HS-5 (cell line): ENCODE data around the gene USP24.

ENCODE experiments used
- DNase-seq: peaks from one replicate; pipeline ENCODE4 v3.0.0-alpha.2; 2012; ENCODE audit warnings: low read depth

USP24 gene

DNA sequence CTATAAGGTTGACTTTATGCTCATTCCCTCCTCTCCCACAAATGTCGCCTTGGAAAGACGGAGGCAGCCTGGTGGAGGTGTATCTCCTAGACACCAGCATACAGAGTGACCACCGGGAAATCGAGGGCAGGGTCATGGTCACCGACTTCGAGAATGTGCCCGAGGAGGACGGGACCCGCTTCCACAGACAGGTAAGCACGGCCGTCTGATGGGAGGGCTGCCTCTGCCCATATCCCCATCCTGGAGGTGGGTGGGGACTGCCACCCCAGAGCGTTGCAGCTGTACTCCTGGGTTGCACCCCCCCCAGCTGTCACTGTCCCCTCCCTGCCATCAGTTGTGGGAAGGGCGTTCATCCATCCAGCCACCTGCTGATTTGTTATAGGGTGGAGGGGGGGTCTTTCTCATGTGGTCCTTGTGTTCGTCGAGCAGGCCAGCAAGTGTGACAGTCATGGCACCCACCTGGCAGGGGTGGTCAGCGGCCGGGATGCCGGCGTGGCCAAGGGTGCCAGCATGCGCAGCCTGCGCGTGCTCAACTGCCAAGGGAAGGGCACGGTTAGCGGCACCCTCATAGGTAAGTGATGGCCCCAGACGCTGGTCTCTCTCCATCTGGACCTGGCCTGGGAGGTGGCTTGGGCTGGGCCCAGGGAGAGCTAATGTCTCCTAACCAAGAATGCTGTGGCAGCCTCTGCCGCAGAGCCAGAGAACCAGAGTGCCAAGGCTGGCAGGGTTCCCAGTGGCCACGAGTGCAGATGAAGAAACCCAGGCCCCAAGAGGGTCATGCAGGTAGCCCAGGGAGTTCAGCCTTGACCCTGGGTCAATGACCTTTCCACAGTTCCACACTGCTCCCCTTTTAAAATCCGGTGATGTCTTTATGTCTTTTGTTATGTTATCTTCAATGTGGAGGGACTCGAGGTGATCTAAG, 162.7 kb downstream of the USP24 start:
- DNase-seq, result no peak

DNA sequence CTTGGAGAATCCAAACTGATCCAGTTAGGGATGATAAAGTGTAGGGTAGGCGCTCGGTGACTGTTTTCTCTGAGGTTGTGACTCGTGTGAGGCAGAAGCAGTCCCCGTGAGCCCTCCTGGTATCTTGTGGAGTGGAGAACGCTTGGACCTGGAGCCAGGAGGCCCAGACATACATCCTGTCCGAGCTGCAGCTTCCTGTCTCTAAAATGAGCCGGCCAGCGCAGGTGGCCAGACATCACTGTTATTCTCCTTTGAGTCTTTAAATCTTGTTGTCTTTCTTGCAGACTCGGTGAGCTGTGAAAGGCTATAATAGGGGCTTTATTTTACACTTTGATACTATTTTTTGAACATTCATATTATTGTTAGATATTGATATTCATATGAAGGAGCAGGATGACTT, 163.5 kb downstream of the USP24 start:
- DNase-seq, result no peak

DNA sequence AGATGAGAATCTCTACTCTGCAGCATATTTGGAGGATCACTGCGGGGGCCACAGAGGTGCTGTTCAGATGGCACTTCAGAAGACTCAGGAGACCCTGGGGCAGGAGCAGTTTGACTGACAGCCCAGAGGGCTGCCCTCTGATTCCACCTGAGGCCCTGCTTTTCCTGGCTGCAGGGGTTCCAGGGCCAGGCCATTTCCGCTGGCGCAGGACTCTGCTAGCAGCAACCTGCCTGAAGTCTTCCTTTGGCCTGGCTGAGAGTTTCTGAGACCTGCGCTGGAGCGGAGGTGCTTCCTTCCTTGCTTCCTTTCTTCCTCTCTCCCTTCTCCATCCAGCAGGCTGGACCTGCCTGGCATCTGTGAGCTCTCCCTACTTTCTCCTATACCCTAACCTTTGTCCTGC, 164.0 kb downstream of the USP24 start:
- no peak for DNase-seq

DNA sequence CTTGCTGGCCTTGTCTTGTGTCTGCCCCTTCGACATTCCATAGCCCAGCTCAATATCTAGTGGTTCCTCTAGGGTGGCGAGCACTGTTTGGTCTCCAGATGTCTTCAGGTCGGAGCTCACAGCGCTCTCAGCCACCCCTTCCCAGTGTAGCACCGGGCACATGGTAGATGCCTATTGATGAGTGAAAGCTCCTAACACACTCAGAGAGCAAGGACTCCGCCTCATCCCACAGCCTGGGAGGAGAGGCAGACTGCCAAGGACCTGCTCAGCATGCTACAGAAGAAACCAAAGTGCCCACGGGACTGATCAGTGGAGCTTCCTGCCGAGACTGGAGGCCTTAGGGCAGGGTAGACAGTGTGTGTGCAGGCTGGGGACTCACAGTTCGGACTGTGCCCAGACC, 164.9 kb downstream of the USP24 start:
- no peak for DNase-seq

DNA sequence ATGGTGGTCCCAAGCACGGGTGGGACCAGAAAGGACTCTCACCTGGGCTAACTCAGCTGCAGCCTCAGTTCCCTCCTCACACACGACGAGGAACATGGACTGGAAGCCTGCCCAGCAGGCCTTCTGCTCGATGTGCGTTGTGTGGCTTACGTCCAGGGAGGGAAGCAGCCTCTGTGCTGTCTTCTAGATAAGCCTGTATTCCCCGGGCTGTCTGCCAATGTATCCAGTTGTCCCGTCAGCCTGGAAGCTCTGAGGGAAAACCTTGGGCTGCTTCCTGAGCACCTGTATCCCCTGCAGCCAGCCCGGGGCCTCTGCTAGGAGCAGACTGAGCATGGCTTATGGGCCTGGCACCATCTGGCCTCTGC, 165.3 kb downstream of the USP24 start:
- no peak for DNase-seq

DNA sequence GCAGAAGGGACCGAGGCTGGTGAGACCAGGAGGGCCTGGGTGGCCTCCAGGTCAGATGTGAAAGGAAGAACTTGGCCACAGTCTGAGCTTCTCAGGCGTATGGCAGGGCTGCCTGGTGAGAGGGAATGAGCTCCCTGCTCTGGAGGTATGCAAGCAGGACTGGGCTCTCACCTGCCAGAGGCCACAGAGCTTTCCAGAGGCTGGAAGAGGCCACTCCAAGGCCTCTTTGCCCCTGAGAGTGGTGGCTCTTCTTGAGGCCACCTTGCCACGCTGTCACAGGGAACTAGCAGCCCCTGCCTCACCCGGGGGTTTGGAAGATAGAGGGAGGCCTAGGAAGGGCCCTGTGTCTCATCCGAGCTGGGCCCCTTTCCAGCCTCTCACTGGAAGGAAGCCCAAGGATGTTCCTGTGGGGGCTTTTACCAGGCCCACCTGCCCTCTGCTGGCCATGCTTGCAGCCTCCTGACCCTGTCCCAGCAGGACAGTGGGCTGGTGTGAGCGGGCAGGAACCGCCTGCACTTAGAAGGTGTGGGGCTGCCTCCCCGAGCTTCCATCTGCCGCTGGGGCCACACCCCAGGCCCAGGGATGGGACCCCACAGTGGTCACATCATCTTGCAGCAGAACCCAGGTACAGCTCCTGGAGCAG, 165.8 kb downstream of the USP24 start:
- no peak for DNase-seq

DNA sequence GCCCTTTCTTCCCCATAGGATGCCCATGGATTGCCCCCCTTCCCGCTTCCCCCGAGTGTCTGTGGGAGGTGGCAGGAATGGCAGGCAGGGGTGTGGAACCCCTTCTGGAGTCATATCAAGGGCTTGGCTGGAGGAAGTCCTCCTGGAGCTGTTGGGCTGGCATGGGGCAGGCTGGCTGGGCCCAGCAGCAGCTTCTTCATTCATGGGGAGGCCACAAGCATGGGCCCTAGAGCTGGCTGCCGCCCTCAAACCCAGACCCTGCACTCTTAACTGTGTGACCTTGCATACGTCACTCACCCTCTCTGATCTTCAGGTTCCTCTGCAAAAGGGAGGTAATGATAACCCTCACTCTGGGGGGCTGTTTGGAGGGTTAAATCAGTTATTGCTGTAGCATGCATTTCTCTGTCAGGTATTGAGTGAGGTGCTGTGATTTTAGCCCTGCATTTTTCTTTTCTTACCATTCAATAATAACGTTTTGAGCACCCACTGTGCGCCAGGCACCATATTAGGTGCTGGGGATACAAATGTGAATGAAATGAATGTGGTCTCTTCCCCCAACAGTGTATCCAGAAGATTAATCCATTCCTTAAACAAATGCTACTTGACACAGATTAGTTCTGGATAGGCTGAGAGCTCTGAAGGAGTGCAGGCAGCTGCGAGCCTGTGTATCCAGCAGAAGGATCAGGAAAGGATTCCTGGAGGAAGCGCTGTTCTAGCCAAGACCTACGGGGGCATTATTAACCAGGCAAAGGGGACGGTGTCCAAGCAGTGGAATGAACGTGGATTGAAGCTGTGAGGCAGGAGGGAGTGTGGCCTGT, 166.5 kb downstream of the USP24 start:
- DNase-seq, result no peak

DNA sequence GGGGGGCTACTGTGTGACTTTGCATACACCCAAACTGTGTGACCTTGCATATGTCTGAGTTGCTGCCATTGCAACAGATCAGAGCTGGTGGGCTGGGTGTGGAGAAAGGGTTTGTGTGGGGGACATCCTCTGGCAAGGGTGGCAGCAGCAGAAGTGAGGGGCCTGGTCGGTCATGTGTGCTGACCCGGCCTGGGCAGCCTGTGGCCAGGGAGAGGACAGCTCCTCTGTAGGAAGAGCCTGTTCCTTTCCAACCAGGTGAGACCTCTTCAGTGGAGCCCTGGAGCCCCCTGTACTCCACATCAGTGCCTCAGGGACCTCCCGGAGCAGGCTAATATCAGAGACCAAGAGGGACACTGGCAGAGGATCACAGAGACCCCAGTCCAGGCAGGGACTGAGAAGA, 167.6 kb downstream of the USP24 start:
- no peak for DNase-seq

DNA sequence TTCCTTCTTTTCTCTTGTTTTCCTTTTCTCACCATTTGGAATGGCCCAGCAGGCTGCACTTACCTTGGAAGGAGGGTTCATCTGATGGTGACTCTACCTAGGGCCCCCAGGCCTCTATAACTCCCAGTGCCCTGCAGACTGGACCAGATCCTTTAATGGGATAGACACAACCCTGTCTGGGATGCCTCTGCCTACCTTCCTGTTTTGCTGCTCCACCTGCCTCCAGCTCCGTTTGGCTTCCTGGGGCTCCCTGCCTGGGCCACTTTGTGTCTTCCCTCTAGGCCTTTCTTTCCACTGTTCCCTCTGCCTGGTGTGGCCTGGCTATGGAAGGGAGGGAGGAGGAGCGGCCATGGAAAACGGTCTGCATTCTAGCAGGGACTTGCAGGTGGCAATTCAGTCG, 168.3 kb downstream of the USP24 start:
- no peak for DNase-seq

DNA sequence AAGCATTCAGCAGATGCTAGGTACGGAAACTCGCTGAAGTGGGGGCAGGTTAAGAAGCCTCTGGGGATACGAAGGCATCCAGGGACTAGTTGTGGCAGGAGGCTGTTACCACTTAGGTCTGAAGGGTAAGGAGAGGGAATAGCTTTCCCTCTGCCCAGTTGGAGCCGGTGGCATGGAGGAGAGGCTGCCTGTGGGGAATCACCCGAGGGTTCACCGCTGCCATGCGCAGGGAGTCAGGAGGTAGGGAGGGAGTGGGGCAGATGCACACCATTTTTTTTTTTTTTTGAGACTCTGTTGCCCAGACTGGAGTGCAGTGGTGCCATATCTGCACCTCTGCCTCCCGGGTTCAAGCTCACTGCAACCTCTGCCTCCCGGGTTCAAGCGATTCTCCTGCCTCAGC, 169.7 kb downstream of the USP24 start:
- DNase-seq, result no peak

DNA sequence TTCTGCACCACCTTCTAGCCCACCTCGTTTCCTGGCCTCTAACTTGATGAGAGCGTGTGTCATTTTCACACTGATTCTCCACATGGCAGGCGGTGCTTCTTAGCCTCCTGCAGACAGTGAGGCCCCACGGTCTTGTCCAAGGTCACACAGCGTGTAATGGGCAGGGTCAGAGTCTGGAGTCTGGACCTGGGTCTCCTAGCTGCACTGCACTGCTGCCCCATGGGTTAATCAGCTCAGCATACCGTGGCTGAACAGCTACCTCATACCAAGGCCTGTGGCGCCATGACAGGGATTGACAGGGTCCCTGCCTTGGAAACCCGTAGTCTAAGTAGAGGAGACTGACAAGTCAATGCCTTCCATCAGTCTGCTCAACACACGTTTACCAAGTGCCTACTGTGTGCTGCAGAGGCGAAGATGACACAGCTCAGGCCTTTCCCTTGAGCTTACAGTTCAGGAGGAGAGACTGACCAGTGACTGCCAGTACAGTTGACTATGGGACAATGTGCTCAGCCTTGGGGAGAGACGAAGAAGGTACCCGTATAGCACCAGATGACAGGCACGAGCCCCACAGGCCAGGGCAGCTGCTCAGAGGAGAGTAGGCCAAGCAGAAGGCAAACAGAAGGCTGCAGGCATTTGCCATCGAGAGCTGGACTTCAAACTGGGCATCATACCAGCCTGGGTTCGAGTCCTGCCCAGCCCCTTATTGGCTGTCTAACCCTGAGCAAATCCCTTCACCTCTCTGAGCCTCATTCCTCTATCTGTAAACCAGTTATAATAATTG, 170.4 kb downstream of the USP24 start:
- DNase-seq, result no peak

DNA sequence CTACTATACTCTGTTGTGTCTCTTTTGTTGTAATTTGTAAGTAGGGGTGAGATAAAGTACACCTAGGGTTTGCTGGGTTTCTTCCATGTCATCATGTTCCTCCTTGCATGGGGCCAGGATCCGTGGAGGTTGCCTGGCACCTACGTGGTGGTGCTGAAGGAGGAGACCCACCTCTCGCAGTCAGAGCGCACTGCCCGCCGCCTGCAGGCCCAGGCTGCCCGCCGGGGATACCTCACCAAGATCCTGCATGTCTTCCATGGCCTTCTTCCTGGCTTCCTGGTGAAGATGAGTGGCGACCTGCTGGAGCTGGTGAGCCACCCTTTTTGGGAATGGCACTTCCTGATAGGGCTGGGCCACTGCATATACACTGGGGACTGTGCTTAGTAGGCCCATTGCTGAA, 171.4 kb downstream of the USP24 start:
- no peak for DNase-seq

DNA sequence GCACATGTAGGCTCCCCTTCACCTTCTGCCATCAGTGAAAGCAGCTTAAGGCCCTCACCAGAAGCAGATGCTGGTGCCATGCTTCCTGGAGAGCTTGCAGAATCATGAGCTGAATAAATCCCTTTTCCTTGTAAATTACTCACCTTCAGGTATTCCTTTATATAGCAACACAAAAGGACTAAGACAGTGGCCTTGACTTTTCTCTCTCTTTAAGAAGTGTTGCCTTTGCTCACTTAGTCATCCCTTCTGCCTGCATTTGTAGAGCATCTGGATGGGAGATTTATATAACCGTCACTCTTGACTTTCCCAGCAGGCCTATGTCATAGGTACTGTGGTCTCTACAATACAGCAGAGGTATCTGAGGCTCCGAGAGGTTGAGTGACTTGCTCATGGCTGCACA, 172.2 kb downstream of the USP24 start:
- no peak for DNase-seq

DNA sequence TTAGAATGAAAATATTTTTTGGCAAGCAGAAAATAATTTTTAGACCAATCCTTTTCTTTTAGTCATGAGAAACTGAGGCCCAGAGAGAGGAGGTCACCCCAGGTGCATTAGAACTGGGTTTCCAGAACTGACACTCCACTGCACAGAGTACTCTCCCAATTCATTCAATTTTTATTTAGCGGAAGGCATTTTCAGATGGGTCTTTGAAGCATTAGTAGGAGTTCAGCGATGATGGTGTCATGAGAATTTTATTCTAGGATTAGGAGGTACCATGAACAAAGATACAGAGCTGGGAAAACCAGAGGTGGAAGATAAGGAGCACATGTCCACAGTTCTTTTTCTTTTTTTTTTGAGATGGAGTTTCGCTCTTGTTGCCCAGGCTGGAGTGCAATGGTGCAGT, 173.6 kb downstream of the USP24 start:
- no peak for DNase-seq

DNA sequence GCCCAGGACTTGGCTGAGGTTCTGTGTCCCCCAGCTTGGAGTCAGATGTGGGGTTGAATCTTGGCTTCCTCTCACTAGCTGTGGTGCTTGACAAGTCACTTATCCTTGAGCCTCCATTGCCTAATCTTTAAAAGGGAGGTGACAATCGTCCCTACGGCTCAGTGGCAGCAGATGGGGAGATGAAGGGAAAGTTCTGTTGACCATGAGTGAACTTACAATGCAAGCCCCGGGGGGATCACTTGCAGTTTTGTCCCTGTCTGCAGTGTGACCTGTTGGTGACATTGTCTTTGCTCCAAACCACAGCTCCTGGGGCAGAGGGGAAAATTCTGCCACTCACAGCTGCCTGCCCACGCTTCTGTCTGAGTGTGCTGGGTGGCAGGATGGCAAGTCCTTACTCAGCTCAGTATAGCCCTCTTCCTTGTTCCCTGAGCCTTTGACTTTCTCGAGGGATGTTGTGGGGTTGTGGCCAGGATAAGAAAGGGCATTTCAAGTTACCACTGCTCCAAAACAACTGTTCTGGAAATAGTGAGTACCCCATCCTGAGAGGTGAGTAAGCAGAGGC, 174.2 kb downstream of the USP24 start:
- no peak for DNase-seq

DNA sequence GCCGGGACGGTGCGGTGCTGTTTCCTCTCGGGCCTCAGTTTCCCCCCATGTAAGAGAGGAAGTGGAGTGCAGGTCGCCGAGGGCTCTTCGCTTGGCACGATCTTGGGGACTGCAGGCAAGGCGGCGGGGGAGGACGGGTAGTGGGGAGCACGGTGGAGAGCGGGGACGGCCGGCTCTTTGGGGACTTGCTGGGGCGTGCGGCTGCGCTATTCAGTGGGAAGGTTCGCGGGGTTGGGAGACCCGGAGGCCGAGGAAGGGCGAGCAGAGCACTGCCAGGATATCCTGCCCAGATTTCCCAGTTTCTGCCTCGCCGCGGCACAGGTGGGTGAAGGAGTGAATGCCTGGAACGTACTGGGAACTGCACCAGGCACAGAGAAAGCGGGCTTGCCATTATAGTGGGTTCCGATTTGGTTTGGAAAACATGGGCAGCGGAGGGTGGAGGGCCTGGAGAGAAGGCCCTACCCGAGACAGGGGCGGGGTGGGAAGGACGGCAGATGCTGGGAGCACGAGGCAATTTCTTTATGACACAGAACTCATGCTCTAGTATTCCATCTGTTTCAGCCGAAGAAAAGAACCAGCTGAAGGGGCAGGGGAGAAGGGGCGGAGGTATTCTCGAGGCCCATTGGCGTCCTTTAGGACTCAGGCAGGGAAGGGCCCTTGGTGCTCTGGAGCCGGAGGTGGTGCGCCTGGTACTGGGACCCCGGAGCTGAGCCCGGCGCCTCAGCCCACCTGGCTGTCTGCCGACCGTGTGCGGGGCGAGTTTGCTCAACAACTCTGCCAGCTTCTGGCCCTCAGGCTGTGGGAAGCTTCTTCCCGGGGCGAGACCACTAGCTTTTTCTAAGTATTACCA, 174.9 kb downstream of the USP24 start:
- no peak for DNase-seq

DNA sequence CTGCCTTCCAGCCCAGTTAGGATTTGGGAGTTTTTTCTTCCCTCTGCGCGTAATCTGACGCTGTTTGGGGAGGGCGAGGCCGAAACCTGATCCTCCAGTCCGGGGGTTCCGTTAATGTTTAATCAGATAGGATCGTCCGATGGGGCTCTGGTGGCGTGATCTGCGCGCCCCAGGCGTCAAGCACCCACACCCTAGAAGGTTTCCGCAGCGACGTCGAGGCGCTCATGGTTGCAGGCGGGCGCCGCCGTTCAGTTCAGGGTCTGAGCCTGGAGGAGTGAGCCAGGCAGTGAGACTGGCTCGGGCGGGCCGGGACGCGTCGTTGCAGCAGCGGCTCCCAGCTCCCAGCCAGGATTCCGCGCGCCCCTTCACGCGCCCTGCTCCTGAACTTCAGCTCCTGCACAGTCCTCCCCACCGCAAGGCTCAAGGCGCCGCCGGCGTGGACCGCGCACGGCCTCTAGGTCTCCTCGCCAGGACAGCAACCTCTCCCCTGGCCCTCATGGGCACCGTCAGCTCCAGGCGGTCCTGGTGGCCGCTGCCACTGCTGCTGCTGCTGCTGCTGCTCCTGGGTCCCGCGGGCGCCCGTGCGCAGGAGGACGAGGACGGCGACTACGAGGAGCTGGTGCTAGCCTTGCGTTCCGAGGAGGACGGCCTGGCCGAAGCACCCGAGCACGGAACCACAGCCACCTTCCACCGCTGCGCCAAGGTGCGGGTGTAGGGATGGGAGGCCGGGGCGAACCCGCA, 175.7 kb downstream of the USP24 start, which contains the start of gene PCSK9:
PCSK9 (plus strand) TSS at position 207 of the 741 bp plus-strand sequence; CDS start at position 497, 290 bp downstream.
- no peak for DNase-seq

DNA sequence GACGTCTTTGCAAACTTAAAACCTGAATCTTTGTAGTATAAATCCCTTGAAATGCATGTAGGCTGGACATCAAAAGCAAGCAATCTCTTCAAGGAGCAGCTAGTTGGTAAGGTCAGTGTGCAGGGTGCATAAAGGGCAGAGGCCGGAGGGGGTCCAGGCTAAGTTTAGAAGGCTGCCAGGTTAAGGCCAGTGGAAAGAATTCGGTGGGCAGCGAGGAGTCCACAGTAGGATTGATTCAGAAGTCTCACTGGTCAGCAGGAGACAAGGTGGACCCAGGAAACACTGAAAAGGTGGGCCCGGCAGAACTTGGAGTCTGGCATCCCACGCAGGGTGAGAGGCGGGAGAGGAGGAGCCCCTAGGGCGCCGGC, 176.2 kb downstream of the USP24 start:
- DNase-seq, result no peak

DNA sequence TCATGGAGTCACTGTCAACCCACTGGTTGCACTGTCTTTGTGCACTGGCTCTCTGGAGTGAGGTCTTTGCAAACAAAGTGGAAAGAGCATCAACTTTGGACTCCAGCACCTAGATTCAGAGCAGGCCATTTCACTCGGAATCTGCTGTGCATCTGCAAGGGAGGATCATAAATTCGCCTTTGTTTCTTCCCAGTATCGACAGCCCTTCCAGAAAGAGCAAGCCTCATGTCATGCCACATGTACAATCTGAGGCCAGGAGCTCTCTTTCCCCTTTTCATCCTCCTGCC, 176.7 kb downstream of the USP24 start:
- no peak for DNase-seq
